Measurements from ENCODE around the gene ARHGEF28. TPM values are rescaled to one million over a fixed set of nuclear protein-coding genes. Genes with fewer than 3 reads are reported as not detected.

Gene ARHGEF28
- total and polyA plus RNA-seq, 2 donors (not counting 1 experiment from before 2014, with no cell fraction given), result 2.3 to 34.3 TPM

DNA sequence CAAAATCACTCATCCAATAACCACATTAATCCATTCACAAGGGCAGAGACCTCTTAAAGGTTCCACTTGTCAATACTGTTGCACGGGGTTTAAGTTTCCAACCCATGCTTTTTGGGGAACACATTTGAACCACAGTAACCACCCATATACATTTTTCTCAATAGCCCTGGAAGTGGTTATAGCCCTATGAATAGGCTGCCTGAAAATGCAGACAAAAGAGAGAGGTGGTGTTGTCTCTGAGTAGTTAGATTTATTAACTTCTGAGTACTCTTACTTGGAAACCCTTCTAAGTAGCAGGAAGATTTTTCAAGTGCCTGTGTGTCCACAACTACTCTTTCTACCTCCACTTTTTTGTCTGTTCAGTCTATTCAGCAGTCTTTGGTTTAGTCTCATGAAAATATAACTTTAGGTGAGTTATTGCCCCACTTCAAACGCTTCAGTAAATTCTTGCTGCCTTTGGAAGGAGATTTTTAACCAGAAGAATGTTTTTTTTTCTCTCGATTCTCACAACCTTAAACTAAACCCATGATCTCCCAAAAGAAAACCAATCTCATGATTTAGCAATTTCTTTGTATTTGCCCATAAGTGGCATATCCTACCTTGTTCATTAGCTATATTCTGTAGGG, 42.6 kb downstream of the ARHGEF28 start:
- peak in 1 of 2 donors; percentile 14 for DNase-seq (ENCODE audit: low read depth in 2 of 2)
- H3K4me3 ChIP-seq (replicated peaks in 1 of 4; ENCODE audit: control extremely low read depth in 1 of 4, insufficient read depth in 1 of 4, low read depth in 3 of 4, low read length in 4 of 4), result no peak overlapping the region
- H3K4me1 ChIP-seq (ENCODE audit: control insufficient read depth, extremely low read depth, insufficient read depth, low read length), result peaks cover 5% of the 10 kb centered on the region
- H3K79me2 ChIP-seq (ENCODE audit: control insufficient read depth, insufficient read depth, low read length), result peaks cover 2% of the 10 kb centered on the region
- TF ChIP-seq EZH2 (IDR thresholded peaks at IDR 0.05; ENCODE audit: low read length, missing control alignments), result no peak
- TF ChIP-seq, protein P1, sequence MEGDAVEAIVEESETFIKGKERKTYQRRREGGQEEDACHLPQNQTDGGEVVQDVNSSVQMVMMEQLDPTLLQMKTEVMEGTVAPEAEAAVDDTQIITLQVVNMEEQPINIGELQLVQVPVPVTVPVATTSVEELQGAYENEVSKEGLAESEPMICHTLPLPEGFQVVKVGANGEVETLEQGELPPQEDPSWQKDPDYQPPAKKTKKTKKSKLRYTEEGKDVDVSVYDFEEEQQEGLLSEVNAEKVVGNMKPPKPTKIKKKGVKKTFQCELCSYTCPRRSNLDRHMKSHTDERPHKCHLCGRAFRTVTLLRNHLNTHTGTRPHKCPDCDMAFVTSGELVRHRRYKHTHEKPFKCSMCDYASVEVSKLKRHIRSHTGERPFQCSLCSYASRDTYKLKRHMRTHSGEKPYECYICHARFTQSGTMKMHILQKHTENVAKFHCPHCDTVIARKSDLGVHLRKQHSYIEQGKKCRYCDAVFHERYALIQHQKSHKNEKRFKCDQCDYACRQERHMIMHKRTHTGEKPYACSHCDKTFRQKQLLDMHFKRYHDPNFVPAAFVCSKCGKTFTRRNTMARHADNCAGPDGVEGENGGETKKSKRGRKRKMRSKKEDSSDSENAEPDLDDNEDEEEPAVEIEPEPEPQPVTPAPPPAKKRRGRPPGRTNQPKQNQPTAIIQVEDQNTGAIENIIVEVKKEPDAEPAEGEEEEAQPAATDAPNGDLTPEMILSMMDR (conservative IDR thresholded peaks at IDR 0.05 in 1 of 2, IDR thresholded peaks at IDR 0.05 in 1 of 2; ENCODE audit: low read depth in 1 of 2, low read length in 2 of 2), result no peak
- no peak overlapping the region for H3K9ac ChIP-seq (ENCODE audit: insufficient read depth, low read length)
- H3K36me3 ChIP-seq (ENCODE audit: control insufficient read depth, insufficient read depth, low read length), result no peaks in the 10 kb centered on the region
- H3K4me2 ChIP-seq (ENCODE audit: extremely low read depth, insufficient read depth, low read length), result no peak overlapping the region
- no peaks in the 10 kb centered on the region for H4K20me1 ChIP-seq (ENCODE audit: control insufficient read depth, extremely low read depth, insufficient read depth, low read length)
- no peaks in the 10 kb centered on the region for H3K9me3 ChIP-seq (ENCODE audit: control insufficient read depth, insufficient read depth, low read depth, low read length)
- no peak overlapping the region for H2AFZ ChIP-seq (ENCODE audit: low read length)
- no peaks in the 10 kb centered on the region for H3K27me3 ChIP-seq (ENCODE audit: control insufficient read depth, insufficient read depth, low read length)
- no peak overlapping the region for H3K27ac ChIP-seq (ENCODE audit: insufficient read depth, low read length)

DNA sequence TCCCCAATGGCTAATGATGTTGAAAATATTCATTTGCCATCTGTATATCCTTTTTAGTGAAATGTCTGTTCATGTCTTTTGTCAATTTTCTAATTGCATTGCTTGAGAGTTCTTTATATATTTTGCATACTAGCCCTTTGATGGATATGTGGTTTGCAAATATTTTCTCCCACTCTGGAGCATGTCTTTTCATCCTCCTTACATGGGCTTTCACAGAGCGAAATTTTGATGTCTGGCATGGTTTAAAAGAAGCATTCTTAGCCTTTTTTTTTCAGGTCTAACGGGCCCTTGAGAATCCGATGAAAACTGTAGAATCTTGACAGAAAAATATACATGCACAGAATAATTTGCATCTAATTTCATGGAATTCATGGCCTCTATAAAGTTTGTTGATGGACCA, 44.7 kb downstream of the ARHGEF28 start:
- H3K27me3 ChIP-seq (ENCODE audit: control insufficient read depth, insufficient read depth, low read length), result no peaks in the 10 kb centered on the region
- H3K9ac ChIP-seq (ENCODE audit: insufficient read depth, low read length), result no peak overlapping the region
- H3K4me2 ChIP-seq (ENCODE audit: extremely low read depth, insufficient read depth, low read length), result no peak overlapping the region
- no peaks in the 10 kb centered on the region for H3K36me3 ChIP-seq (ENCODE audit: control insufficient read depth, insufficient read depth, low read length)
- no peaks in the 10 kb centered on the region for H4K20me1 ChIP-seq (ENCODE audit: control insufficient read depth, extremely low read depth, insufficient read depth, low read length)
- no peak overlapping the region for H3K27ac ChIP-seq (ENCODE audit: insufficient read depth, low read length)
- H2AFZ ChIP-seq (ENCODE audit: low read length), result no peak overlapping the region
- TF ChIP-seq, protein P1 (conservative IDR thresholded peaks at IDR 0.05 in 1 of 2, IDR thresholded peaks at IDR 0.05 in 1 of 2; ENCODE audit: low read depth in 1 of 2, low read length in 2 of 2), result no peak
- no peak for TF ChIP-seq EZH2 (IDR thresholded peaks at IDR 0.05; ENCODE audit: low read length, missing control alignments)
- peaks cover 6% of the 10 kb centered on the region for H3K79me2 ChIP-seq (ENCODE audit: control insufficient read depth, insufficient read depth, low read length)
- DNase-seq (ENCODE audit: low read depth in 2 of 2), result no peak
- H3K4me3 ChIP-seq (replicated peaks in 1 of 4; ENCODE audit: control extremely low read depth in 1 of 4, insufficient read depth in 1 of 4, low read depth in 3 of 4, low read length in 4 of 4), result no peak overlapping the region
- peaks cover 19% of the 10 kb centered on the region for H3K4me1 ChIP-seq (ENCODE audit: control insufficient read depth, extremely low read depth, insufficient read depth, low read length)
- H3K9me3 ChIP-seq (ENCODE audit: control insufficient read depth, insufficient read depth, low read depth, low read length), result no peaks in the 10 kb centered on the region

GRCh38 chr5:73672132-73672531, 46.1 kb downstream of the ARHGEF28 start:
- no peak for TF ChIP-seq EZH2 (IDR thresholded peaks at IDR 0.05; ENCODE audit: low read length, missing control alignments)
- TF ChIP-seq, protein P1 (conservative IDR thresholded peaks at IDR 0.05 in 1 of 2, IDR thresholded peaks at IDR 0.05 in 1 of 2; ENCODE audit: low read depth in 1 of 2, low read length in 2 of 2), result no peak
- Histone ChIP-seq H3K9ac (ENCODE audit: insufficient read depth, low read length) (no peak overlapping the region), H4K20me1 (ENCODE audit: control insufficient read depth, extremely low read depth, insufficient read depth, low read length) (no peaks in the 10 kb centered on the region), H3K27me3 (ENCODE audit: control insufficient read depth, insufficient read depth, low read length) (no peaks in the 10 kb centered on the region), H3K9me3 (ENCODE audit: control insufficient read depth, insufficient read depth, low read depth, low read length) (no peaks in the 10 kb centered on the region), H3K27ac (ENCODE audit: insufficient read depth, low read length) (no peak overlapping the region), H3K36me3 (ENCODE audit: control insufficient read depth, insufficient read depth, low read length) (no peaks in the 10 kb centered on the region), H2AFZ (ENCODE audit: low read length) (no peak overlapping the region), H3K4me2 (ENCODE audit: extremely low read depth, insufficient read depth, low read length) (no peak overlapping the region), H3K4me3 (replicated peaks in 1 of 4; ENCODE audit: control extremely low read depth in 1 of 4, insufficient read depth in 1 of 4, low read depth in 3 of 4, low read length in 4 of 4) (no peak overlapping the region), H3K4me1 (ENCODE audit: control insufficient read depth, extremely low read depth, insufficient read depth, low read length) (peaks cover 19% of the 10 kb centered on the region), H3K79me2 (ENCODE audit: control insufficient read depth, insufficient read depth, low read length) (peaks cover 6% of the 10 kb centered on the region)
- no peak for DNase-seq (ENCODE audit: low read depth in 2 of 2)

All from fibroblast of lung (primary cell).